HG02623 (cell line): ENCODE results near the gene CCDC172.

Source experiments
- ATAC-seq: cut with Tn5 transposase; IDR thresholded peaks from one replicate; pipeline ENCODE4 v1.9.1; 2021; ENCODE audit warnings: moderate library complexity; ENCODE audit not compliant: unreplicated experiment

CCDC172 gene

GRCh38 chr10:116429288-116429977, 105.2 kb downstream of the CCDC172 start:
- ATAC-seq: no peak
